ENCODE measurements around the gene DYSF.
A peak's percentile ranks its signal among the peaks of the same experiment; 100 is the strongest.

Gene DYSF

DNA sequence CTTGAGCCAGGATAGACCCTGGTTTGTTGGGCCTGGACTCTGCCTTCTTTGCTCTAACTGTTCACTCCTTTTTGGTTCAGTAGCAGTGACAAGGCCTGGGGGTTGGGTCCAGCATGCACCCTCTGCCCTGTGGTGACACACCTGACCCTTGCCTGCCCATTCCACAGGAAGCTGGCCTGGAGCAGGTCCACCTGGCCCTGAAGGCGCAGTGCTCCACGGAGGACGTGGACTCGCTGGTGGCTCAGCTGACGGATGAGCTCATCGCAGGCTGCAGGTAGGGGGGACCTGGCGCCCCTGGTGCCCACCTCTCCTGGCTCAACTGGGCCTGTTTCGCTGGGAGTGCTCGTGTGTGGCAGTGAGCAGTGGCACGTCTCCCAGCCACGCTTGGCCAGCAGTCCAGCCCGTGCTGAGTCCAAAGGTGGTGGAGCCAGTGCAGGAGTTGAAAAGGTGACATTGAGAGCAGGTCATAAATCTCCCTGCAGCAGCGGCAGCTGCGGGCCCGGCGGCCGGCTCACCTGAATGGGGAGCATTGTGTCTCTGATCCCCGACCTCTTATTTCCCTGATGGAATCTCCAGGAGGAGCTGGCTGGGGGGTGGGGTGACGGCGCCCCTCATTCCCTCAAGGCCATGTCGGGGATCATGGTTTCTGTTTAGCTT is 102.6 kb downstream of the DYSF start:
- no peak for DNase-seq

DNA sequence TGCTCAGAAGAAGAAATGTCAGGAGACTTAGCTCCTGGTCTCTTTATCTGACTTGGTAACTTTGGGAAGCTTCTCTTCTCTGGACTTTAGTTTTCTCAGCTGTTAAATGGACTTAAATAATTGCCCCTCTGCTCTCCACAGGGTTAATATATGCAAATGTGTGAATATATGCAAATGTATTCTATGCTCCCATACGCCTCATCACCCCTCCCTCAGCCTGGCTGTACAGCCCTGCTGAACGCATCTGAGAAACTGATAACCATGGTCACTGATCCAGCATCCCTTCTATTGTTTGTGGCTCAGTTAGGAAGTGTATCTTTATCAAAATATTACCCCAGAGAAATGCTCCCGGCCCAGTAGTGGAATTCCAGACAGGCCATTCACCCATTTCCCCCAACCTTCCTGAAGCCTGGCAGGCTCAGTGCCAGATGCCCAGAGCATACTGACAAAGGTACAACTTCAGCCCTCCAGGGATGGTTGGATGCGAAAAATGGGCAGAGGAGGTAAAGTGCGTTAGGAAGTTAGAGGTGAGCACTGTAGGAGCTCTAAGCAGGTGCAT is 103.4 kb downstream of the DYSF start:
- DNase-seq: peak; percentile 25

- no peak for DNase-seq
Measured at GRCh38 chr2:71557321-71557720, 104.0 kb downstream of the DYSF start.

DNA sequence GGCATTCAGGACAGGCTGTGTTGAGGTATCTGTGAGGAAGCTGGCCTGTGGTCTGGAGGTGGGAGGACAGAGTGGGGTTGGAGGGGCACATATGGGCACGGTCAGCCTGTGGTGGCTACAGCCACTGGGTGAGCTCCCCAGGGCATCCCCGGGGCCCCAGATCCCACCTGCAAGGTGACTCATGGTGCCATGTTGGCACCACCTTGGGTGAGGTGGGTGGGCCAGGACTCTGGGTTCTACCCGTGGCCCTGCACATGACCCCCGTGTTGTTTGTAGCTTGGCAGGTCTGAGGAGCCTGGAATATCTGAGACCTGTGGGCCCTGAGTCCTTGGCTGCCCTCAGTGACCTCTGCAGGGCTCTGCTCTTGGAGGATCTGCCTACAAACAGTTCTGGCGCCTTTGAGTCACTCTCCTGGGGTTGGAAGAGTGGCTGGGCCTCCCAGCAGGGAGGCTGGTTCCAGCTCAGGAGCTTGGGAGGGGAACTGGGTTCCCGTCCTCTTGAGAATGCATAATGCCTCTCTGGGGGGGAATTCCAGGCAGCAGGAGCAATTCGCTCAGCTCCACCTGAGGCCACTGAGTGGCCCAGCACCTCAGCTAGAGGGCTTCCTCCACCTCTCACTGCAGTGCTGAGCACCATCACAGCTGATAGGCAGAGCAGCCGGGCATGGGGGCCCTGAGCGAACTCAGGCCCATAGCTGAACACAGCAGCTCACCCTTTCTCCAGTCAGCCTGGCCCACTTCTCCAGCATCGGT is 105.1 kb downstream of the DYSF start:
- peak; percentile 48 for DNase-seq

GRCh38 chr2:71559080-71559827 is 105.9 kb downstream of the DYSF start:
- no peak for DNase-seq

GRCh38 chr2:71559828-71560637 is 106.7 kb downstream of the DYSF start:
- DNase-seq: no peak

- no peak for DNase-seq
Measured at GRCh38 chr2:71560638-71561011, 107.3 kb downstream of the DYSF start.

DNA sequence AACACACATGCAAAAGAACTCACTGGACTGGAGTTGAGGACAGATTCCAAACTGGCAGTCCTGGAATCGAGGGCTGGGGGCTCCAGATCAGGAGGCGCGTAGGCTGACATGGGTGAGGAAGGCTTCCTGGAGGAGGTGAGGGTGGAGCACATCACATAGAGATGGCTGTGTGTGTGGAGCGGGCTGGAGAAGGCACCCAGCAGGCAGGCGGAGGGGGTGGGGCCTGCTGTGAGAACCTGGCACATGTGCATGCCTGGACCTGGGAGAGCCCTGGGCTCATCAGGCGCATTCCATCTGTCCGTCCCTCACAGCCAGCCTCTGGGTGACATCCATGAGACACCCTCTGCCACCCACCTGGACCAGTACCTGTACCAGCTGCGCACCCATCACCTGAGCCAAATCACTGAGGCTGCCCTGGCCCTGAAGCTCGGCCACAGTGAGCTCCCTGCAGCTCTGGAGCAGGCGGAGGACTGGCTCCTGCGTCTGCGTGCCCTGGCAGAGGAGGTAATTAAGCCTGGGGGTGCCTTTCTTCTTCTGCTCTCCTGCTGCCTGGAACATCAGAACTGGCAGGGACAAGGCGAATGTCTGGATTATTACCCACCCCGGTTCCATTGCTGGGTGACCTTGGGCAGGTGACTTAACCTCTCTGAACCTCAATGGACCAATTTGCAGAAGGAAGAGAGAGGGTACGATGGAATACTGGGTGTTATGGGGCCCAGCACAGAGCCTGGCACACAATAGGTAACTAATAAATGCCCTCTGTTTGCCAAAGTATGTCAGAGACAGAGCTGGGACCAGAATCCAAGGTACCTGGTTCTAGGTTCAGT is 108.3 kb downstream of the DYSF start:
- DNase-seq: no peak

DNA sequence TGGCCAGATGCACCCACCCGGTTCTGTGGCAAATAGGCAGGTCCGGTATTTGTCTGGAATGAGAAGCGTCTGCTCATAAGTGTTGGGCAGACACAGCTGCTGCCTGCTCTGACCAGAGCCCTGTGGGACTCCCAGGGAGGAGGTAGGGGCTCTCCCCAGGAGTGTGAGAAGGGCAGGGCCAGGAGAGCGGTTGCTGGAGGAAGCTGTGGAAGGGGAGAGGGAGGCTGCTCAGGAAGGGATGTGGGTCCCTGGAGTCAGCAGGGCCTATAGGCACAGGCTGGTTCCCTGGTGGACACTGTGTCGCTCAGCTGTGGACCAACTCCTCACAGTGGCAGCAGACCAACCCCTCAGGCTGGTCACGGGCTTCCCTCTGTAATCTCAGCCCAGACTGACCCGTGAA is 109.2 kb downstream of the DYSF start:
- no peak for DNase-seq

DNA sequence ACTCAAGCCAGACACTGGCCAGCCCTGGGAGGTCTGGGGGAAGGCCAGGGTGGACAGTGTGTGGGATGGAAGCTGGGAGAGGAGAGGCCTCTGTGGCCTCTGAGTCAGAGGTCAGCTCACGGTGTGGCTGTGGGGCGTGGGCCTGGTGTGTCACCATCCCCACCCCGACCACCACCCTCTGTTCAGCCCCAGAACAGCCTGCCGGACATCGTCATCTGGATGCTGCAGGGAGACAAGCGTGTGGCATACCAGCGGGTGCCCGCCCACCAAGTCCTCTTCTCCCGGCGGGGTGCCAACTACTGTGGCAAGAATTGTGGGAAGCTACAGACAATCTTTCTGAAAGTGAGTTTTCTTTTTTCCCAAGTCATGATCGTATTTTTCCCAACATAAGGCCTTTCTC is 110.5 kb downstream of the DYSF start:
- DNase-seq: no peak

- no peak for DNase-seq
Measured at GRCh38 chr2:71564361-71564760, 111.0 kb downstream of the DYSF start.

DNA sequence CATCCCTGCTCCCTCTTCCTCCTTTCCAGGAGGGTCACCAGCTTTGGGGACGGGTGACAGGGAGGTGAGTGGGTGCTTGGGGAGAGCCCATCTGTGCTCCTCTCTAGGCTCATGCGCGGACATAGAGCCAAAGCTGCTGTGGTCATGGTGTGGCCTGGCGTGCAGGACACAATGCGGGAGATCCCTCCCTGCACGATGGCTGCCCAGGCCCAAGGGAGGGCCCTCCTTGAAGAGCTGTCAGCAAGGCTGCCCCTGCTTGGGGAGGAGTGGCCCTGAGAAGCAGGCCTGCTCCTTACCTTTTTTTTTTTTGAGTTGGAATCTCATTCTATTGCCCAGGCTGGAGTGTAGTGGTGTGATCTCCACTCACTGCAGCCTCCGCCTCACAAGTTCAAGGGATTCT is 111.4 kb downstream of the DYSF start:
- no peak for DNase-seq

DNA sequence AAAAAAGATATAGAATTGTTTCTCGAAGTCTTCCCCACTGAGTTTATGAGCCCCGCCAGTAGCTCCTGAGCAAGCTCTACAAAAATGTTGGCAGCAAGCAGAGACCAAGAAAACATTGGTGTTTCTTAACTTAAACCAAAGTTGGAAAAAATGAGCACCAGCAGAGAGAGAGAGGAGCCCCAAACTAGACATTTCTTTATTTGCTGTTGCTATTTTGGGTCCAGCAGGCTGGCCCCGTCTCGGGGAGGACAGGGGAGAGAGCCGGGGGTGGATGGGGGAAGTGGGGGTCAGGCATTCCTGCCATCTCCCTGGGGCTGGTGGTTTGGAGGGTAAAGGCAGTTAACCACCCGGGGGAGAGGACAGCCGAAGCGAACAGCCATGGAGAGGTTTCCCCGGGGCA is 113.0 kb downstream of the DYSF start:
- DNase-seq: no peak

GRCh38 chr2:71567625-71568024 is 114.3 kb downstream of the DYSF start:
- DNase-seq: no peak

- no peak for DNase-seq
Measured at GRCh38 chr2:71568103-71568502, 114.7 kb downstream of the DYSF start.

GRCh38 chr2:71570511-71570910 is 117.2 kb downstream of the DYSF start:
- DNase-seq: no peak

DNA sequence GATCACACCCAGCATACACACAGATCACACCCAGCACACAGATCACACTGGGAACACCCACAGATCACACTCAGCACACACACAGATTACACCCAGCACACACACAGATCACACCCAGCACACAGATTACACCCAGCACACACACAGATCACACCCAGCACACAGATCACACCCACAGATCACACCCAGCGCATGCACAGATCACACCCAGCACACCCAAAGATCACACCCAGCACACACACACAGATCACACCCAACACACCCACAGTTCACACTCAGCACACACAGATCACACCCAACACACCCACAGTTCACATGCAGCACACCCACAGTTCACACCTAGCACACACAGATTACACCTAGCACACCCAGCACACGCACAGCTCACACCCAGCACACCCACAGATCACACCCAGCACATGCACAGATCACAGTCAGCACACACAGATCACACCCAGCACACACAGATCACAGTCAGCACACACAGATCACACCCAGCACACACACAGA is 117.6 kb downstream of the DYSF start:
- no peak for DNase-seq

DNA sequence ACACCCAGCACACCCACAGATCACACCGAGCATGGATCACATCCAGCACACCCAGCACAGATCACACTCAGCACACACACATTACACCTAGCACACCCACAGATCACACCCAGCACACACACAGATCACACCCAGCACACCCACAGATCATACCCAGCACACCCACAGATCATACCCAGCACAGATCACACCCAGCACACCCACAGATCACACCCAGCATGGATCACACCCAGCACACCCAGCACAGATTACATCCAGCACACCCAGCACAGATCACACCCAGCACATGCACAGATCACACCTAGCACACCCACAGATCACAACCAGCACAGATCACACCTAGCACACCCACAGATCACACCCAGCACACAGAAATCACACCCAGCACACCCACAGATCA is 118.6 kb downstream of the DYSF start:
- no peak for DNase-seq

DNA sequence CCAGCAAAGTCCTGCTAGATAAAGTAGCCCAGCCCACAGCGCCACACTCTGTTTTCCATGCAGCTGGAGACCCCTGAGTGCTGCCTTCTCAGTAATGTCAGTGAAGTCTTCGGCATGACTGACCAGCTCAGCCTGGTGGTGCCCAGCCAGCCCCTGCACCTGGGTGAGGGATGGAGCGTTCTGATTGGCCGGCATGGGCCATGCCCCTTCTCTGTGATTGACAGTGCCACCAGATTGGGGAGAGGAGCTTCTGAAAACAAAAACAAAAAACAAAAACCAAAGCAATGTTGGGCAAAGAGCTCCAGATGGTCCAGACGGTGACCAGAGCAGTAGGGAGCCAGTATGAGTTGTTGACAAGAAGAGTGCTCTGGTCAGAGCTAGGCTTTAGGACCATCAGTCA is 122.6 kb downstream of the DYSF start:
- DNase-seq: no peak

DNA sequence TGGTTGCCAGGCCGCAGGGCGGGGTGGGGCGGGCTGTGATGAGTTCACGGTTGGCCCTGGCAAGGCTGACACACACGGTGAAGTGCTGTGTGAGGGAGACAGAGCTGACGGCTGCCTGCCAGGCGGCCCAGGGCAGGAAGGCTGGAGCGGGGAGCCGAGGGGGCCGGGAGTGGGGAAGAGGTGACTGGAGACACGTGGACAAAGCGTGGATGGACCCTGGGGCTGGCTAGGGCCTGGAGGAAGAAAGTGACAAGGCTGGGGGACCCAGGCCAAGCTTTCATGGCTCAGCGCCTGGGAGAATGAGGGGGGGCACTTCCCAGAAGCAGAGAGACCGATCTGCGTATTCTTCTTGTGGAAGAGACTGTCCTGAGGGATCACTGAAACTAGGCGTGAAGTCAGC is 123.2 kb downstream of the DYSF start:
- DNase-seq: no peak

- no peak for DNase-seq
Measured at GRCh38 chr2:71577209-71577608, 123.8 kb downstream of the DYSF start.
